ENCODE measurements around the gene HECW1.

Gene HECW1

GRCh38 chr7:43433639-43434038 is 321.2 kb downstream of the HECW1 start:
- no peak for DNase-seq (ENCODE audit: low read depth, low spot score)

DNA sequence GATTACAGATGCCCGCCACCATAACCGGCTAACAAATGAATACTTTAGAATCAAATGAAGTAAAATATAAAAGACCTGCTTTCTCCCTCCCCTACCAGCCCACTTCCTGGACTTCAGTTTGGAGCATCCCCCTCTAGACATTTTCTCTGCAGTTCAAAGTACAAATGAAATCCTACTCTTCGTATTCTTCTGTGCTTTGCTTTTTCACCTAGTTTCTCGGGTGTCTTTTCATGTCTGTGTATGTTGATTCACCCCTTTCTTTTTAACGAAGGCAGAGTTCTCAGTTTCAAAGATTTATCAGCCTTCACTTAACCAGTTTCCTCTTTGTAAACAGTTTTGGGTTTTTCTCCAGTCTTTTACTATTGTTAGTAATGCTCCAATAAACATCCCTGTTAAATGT is 324.6 kb downstream of the HECW1 start:
- DNase-seq (ENCODE audit: low read depth, low spot score) = no peak

DNA sequence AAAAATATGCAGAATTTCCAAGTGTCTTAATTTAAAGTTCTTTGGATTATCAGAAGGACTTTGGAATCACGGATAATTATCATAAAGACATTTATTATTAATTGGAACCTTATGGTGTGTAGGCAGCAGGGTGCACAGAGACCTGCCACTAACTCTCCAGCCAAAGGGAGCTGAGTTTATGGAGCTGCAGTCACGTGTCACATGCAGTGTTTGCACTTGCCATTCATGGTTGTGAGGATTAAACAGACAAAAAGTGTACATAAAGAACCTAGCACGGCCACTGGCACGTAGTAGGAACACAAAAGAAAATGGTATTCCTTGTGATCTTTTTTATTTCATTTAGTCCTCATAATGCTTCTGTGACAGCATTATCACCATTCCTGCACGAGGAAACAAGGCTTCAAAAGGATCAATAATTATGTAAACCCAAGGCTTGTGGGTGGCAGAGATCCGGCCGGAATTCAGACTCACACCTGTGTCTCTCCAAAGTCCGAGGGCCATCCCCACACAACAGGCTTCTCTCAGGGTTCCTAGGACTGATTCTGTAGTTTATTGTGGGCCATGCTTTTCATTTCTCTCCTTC is 326.5 kb downstream of the HECW1 start:
- DNase-seq (ENCODE audit: low read depth, low spot score) = no peak

DNA sequence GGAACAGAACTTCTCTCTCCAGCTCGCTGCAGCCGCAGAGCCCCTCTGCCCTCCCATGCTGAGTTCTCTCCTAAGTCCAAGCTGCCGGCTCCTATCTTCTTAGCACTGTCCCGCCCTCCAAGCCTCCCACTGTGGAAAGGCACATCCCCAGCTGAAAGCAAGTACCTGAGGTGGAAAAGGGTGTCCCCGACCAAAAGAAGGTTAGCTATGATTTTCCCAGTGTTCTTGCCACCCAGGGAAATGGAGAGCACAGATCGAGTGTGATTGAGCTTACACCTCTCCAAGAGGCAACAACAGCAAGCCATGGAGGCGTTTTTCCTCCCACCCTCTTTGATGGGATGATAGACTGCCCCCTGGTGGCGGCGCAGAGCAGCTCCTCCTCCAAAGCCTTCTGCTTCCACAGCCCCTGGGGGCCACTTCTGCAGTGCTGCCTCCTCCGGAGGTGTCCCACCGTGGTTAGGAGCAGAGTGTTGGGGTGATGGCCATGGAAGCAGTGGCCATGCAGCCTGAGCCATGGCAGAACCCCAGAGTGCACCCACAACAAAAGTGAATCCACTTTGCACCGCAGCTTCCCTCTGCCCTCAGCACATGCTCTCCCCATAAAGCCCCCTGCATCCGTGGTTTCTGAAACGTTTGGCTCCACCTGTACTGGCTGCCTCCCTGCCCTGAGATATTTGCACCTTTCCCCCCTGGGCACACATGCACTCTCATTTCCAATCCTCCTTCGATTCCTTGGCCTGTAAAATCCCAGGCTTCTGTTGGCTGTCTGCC is 327.4 kb downstream of the HECW1 start:
- peak; percentile 16 for DNase-seq (ENCODE audit: low read depth, low spot score)

DNA sequence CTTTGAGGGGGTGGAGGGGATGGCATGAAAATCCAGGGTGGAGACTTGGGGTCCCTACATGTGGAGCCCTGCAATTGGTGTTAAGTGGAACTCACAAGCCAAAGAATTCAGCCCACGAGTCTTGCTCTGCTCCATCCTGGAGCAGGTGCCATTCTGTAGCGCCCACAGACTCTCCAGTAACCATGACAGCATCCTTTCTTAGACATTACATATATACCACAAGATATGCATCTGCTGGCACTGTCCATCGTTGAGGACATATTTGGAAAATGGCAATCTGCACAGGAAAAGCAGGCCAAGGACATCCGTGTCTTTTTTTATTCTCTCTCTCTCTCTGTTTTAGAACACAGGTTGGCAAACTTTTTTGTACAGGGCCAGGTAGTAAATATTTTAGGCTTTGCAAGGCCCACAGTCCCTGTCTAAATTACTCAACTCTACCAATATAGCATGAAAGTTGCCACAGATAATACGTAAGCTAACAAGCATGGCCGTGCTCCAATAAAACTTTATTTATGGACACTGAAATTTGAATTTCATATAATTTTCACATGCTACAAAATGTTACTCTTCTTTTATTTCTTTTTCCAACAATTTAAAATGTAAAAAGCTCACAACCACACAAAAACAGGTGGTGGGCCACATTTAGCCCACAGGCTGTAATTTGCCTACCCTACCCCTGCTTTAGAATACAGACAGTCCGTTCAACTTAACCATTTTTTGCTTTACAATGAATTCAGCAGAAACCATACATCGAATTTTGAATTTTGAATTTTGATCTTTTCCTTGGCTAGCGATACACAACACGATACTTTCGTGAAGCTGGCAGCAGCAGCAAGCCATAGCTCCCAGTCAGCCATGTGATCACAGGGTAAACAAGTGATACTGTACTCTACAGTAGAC is 329.0 kb downstream of the HECW1 start:
- no peak for DNase-seq (ENCODE audit: low read depth, low spot score)

GRCh38 chr7:43443381-43443780 is 330.9 kb downstream of the HECW1 start:
- no peak for DNase-seq (ENCODE audit: low read depth, low spot score)

GRCh38 chr7:43444711-43445578 is 332.5 kb downstream of the HECW1 start:
- no peak for DNase-seq (ENCODE audit: low read depth, low spot score)

GRCh38 chr7:43449577-43449976 is 337.1 kb downstream of the HECW1 start:
- no peak for DNase-seq (ENCODE audit: low read depth, low spot score)

DNA sequence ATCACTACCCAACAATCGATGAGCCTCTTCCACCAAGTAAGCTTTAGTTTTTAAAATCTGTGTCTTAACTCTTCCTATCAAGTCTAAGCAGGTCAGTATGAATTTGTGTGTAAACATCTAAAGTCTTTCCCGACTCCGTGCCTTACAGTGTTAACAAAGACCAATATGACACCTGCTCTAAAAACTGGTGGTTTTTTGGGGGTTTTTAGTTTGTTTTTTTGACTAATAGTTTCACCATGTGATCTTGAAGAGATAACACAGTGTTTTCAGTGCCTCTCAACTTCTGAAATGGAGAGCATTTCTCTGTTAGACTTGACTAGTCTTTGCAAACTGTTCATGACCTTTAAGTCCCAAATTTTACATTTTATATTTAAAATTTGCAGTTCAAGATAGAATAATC is 338.4 kb downstream of the HECW1 start:
- DNase-seq (ENCODE audit: low read depth, low spot score) = no peak

DNA sequence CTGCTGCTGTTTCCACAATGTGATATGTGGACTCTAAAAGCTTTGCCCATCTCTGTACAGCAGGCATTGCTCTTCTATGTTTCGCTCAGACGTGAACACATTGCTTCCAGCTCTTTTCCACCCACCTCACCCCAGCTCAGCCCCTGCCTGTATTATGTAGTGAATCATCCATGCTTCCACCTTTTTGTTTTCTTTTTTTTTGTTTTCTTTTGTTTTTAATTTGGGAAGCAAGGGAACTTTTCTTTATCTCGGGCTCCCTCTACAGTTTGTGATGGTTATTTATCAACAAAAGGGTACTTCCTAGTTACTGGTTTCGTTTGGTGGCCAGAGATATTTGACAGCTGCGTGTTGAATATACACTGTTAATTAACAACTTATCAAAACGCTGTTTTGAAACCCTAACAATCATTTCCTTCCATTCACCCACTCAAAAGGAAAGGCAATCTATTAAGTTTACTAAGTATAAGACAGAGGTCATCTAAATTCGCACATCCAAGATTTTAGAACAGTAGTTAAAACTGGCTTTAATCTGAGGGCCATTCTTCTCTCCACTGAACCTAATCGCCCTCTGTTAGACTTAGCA is 342.6 kb downstream of the HECW1 start:
- DNase-seq (ENCODE audit: low read depth, low spot score) = no peak

GRCh38 chr7:43456200-43456599 is 343.8 kb downstream of the HECW1 start:
- DNase-seq (ENCODE audit: low read depth, low spot score) = no peak

DNA sequence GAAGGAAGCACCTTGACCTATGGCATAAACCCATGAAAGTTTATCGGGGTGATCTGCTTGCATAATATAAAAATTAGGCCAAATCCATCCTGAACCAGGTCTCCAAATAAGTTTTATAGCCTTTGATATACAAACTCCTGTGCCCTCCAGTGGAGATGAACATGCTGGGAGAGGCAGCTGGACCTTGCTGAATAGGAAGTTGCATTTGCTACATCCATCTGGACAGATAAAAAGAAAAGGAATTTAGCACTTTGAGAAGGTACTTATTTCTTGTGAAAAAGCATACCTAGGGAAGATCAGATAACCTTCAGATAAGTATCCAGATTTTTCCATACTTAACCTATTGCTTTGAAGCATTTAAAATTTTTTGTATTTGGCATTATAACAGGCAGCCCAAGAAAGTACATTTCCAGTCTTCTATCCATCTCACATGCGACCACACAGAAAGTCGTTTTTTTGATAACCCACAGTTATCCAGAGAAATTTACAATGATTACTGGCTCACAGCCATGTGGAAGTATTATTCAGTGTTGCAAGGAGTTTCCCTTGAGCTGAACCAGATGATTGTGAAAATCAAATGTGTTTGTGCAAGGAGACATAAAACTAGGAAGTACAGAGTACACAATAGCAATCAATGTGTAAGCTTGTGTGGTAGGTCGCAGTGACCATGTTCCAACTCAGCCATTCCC is 346.0 kb downstream of the HECW1 start:
- DNase-seq (ENCODE audit: low read depth, low spot score) = no peak

DNA sequence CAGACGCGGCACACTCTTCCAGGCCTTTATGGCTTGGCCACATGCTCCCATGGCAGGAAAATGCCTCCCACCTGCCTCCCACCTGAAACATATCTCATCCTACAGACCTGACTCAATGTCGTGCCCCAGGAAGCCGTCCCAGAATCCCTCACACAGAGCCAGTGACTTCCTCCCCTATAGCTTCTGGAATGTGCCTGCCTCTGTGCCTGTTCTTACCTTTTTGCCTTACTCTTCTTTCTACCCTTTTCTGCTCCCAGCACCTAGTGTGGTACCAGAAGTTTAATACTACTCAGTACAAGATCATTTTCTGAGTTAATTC is 346.5 kb downstream of the HECW1 start:
- no peak for DNase-seq (ENCODE audit: low read depth, low spot score)

GRCh38 chr7:43460733-43461348 is 348.4 kb downstream of the HECW1 start:
- DNase-seq (ENCODE audit: low read depth, low spot score) = no peak

DNA sequence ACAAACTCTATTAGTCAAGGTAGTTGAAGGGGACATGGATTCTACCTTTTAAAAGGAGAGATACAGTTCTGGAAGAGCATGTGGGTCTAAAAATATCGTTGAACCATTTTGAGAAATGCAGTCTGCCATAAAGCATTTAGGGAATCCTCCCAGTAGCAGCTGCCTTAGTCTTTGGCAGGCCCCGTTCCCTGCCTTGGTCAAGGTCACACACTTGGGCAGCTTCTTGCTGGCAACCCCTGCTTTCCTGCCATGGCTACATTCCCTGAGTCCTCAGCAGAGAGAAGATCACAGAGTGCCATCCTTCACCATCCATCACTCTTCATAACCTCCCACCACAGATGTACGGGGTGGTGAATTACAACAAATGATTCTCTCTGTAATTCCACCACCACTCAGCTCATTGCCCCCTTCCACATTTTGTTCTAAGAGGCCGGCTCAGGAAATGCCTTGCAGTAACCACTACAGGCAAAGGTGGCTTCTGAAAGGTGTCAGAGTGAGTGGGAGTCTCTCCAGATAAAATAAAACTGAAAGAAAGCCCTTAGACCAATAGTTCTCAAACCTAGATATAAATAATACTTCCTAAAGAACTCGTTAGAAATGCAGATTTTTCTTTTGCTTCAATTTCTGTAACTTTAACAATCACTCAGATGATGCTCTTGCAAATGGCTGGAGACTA is 349.0 kb downstream of the HECW1 start:
- DNase-seq (ENCODE audit: low read depth, low spot score) = no peak

DNA sequence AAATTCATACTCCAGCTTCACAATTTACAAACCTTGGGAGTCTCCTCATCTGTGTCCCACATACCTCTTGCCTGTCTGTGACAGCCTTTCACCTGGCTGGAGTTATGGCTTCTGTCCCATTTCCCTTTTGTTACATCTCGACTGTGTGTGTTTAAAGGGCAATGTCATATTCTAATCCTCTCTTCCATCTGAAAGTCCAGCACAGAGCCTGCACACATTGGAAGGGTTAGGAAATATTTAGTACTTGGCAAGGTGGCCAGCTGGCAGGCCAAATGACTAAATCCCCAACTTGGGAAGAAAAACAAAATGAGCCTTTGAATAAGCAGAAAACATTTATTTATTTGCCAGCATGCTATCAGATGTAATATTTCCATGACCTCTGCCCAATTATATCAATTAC is 350.4 kb downstream of the HECW1 start:
- DNase-seq (ENCODE audit: low read depth, low spot score) = no peak

GRCh38 chr7:43463401-43463980 is 351.0 kb downstream of the HECW1 start:
- no peak for DNase-seq (ENCODE audit: low read depth, low spot score)

DNA sequence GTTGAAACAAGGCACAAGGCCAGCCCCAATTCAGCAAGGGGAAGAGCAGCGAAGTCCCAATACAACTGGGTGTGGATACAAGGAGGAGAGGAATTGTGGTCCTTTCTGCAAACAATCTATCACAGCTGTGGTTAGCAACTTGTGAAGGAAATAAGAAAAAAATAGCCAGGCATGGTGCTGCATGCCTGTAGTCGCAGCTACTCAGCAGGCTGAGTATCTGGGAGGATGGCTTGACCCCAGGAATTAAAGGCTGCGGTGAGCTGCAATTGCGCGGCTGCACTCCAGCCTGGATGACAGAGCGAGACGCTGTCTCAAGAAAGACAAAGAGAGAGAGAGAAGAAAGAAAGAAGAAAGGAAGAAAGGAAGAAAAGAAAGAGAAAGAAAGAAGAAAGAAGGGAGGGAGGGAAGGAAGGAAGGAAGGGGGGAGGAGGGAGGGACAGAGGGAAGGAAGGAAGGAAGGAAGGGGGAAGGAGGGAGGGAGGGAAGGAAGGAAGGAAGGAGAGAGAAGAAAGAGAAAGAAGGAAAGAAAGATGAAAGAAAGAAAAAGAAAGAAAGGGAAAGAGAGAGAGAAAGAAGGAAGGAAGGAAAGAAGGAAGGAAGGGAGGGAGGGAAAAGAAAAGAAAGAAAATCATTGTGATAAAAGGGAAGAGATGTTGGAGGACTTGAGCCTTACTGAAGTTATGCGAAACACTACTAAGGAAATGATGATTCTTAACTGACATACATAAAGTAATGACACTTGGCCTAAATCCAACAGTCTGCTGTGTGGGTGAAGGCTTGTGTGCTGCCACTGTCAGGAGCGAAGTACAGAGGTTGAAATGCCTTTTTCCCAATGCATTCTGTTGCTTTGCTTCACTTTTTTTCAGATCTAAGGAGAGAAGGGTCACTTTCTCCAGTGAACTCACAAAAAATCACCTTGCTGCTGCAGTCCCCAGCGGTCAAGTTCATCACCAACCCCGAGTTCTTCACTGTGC is 353.4 kb downstream of the HECW1 start:
- no peak for DNase-seq (ENCODE audit: low read depth, low spot score)

Measured in activated CD4-positive, CD25-positive, alpha-beta regulatory T cell treated with anti-CD3 and anti-CD28 coated beads, Interleukin-2, amount 50 U/mL, for 16 hours (primary cell).